Measurements from ENCODE around the gene POLR2C. TPM values are rescaled to one million over a fixed set of nuclear protein-coding genes. Genes with fewer than 3 reads are reported as not detected.
"Not testable (repeated sequence)": the region's sequence is repeated elsewhere in the genome, so short reads cannot be mapped to it uniquely, and the experiment has no call there.

The POLR2C gene
- total RNA-seq, 2 experiments from 2014 or later = 54.3 to 57.1 TPM

DNA sequence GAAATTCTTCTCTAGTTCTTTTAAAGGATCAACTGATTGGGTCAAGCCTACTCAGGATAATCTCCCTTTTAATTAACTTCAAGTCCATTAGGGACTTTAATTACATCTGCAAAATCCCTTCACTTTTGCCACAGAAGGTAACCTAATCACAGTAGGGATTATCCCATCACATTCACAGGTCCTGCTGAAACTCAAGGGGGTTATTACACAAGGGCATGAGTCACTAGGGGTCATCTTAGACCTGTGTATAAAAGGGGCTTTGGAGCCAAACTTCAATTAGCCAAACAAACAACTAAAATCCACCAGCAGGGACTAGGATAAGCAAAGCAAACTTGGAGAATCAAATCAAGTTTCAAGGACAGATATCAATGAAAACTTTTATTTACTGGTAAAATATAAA lies 34.7 kb upstream of the POLR2C start:
- Mint-ChIP-seq H3K4me3 (no peak overlapping the region), H3K9me3 (ENCODE audit: low read depth) (no peaks in the 10 kb centered on the region), H3K4me1 (peaks cover 5% of the 10 kb centered on the region), H3K36me3 (ENCODE audit: low read depth) (peaks cover 40% of the 10 kb centered on the region), H3K27ac (no peak overlapping the region), H3K27me3 (no peaks in the 10 kb centered on the region)
- no peak for DNase-seq
- no peak for ATAC-seq
- intact Hi-C loops (cut with DNase I, micrococcal nuclease) = no loop called here
- CTCF ChIA-PET = no interaction called here
- POLR2A ChIA-PET = no interaction called here

- no peak overlapping the region for H3K27ac Mint-ChIP-seq
- ATAC-seq (no peak), DNase-seq (no peak)
- intact Hi-C loops (cut with DNase I, micrococcal nuclease) = no loop called here
- H3K36me3 Mint-ChIP-seq (ENCODE audit: low read depth) = peaks cover 62% of the 10 kb centered on the region
- CTCF ChIA-PET = interaction anchor here (0.8 to 1.7 kb wide), 3 partner anchors 11 to 130 kb away, joined by 3 to 10 read pairs (median 5); no protein-coding TSS in a partner anchor
- no peak overlapping the region for H3K4me3 Mint-ChIP-seq
- H3K27me3 Mint-ChIP-seq = no peaks in the 10 kb centered on the region
- H3K9me3 Mint-ChIP-seq (ENCODE audit: low read depth) = no peaks in the 10 kb centered on the region
- POLR2A ChIA-PET = no interaction called here
- peaks cover 28% of the 10 kb centered on the region for H3K4me1 Mint-ChIP-seq
Measured at GRCh38 chr16:57430955-57431354, 31.5 kb upstream of the POLR2C start.

- H3K36me3 Mint-ChIP-seq (ENCODE audit: low read depth) = peaks cover 62% of the 10 kb centered on the region
- intact Hi-C loops (cut with DNase I, micrococcal nuclease) = no loop called here
- no peaks in the 10 kb centered on the region for H3K27me3 Mint-ChIP-seq
- H3K4me1 Mint-ChIP-seq = peaks cover 28% of the 10 kb centered on the region
- ATAC-seq (no peak), DNase-seq (no peak)
- H3K4me3 Mint-ChIP-seq = no peak overlapping the region
- no peaks in the 10 kb centered on the region for H3K9me3 Mint-ChIP-seq (ENCODE audit: low read depth)
- H3K27ac Mint-ChIP-seq = peak overlapping the region; percentile 69
- CTCF ChIA-PET = interaction anchor here (0.7 to 2.7 kb wide), 9 partner anchors 8 to 196 kb away, joined by 3 to 14 read pairs (median 4); no protein-coding TSS in a partner anchor
- POLR2A ChIA-PET = no interaction called here
Measured at GRCh38 chr16:57432505-57432904, 30.0 kb upstream of the POLR2C start.

DNA sequence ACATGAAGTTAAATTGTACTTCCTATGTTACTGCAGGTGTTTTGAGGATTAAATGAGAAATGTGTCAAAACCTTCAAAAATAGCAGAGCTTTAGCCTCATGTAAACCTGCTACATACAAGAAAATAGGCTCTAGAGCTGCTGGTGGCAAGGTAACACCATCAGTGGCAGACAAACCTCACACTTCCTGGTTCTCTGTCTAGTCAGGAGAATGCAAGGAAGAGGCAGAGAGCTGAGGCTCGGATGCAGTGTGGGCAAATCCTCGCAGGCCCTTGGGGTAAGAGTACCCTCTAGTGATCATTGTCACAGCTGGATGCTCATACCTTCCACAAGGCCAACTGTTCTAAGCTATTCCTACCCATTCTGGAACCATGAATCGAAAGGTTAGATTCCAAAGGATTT lies 29.5 kb upstream of the POLR2C start:
- Mint-ChIP-seq H3K27me3 (no peaks in the 10 kb centered on the region), H3K36me3 (ENCODE audit: low read depth) (peaks cover 64% of the 10 kb centered on the region), H3K9me3 (ENCODE audit: low read depth) (no peaks in the 10 kb centered on the region), H3K4me3 (no peak overlapping the region), H3K27ac (peak overlapping the region; percentile 49), H3K4me1 (peaks cover 28% of the 10 kb centered on the region)
- intact Hi-C loops (cut with DNase I, micrococcal nuclease) = no loop called here
- DNase-seq = no peak
- ATAC-seq = no peak
- POLR2A ChIA-PET = no interaction called here
- CTCF ChIA-PET = interaction anchor here (0.7 to 2.7 kb wide), 8 partner anchors 9 to 197 kb away, joined by 3 to 14 read pairs (median 4); no protein-coding TSS in a partner anchor

DNA sequence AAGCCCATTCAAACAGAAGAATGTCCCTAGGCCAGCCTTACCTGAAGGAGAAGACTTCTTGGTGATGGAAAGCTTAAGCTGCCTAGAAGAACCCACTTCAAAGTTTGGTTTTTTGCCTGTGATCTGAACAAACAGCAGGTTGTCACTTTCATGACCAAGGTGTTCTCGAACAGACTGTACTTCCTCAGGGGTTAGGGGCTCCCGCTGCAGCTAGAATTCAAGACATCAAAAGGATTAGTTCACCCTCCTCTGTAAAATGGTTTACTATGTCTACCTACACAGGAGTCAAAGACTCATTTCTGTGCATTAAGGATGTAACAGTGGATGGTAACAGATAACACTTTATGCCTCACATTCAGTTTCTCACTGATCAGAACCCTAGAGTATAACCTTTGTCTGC lies 28.5 kb upstream of the POLR2C start:
- Mint-ChIP-seq H3K4me1 (peaks cover 28% of the 10 kb centered on the region), H3K36me3 (ENCODE audit: low read depth) (peaks cover 61% of the 10 kb centered on the region), H3K9me3 (ENCODE audit: low read depth) (no peaks in the 10 kb centered on the region), H3K27me3 (no peaks in the 10 kb centered on the region), H3K4me3 (no peak overlapping the region), H3K27ac (peak overlapping the region; percentile 49)
- CTCF ChIA-PET = interaction anchor here (1.2 to 2.7 kb wide), 4 partner anchors 13 to 134 kb away, joined by 3 to 14 read pairs (median 6); partner anchors contain the start of genes CIAPIN1 and COQ9
- ATAC-seq = peak; percentile 51
- intact Hi-C loops (cut with DNase I, micrococcal nuclease) = no loop called here
- POLR2A ChIA-PET = no interaction called here
- DNase-seq = no peak

- peaks cover 66% of the 10 kb centered on the region for H3K36me3 Mint-ChIP-seq (ENCODE audit: low read depth)
- POLR2A ChIA-PET = interaction anchor here (0.7 kb wide), 1 partner anchor 314 kb away, joined by 6 read pairs; no protein-coding TSS in a partner anchor
- intact Hi-C loops (cut with DNase I, micrococcal nuclease) = no loop called here
- H3K4me3 Mint-ChIP-seq = no peak overlapping the region
- H3K4me1 Mint-ChIP-seq = peaks cover 28% of the 10 kb centered on the region
- no peak for ATAC-seq
- CTCF ChIA-PET = interaction anchor here (0.8 to 1.1 kb wide), 2 partner anchors 11 to 17 kb away, joined by 3 read pairs; no protein-coding TSS in a partner anchor
- DNase-seq = no peak
- H3K27me3 Mint-ChIP-seq = no peaks in the 10 kb centered on the region
- peaks cover 10% of the 10 kb centered on the region for H3K9me3 Mint-ChIP-seq (ENCODE audit: low read depth)
- no peak overlapping the region for H3K27ac Mint-ChIP-seq
Measured at GRCh38 chr16:57435838-57436237, 26.6 kb upstream of the POLR2C start.

DNA sequence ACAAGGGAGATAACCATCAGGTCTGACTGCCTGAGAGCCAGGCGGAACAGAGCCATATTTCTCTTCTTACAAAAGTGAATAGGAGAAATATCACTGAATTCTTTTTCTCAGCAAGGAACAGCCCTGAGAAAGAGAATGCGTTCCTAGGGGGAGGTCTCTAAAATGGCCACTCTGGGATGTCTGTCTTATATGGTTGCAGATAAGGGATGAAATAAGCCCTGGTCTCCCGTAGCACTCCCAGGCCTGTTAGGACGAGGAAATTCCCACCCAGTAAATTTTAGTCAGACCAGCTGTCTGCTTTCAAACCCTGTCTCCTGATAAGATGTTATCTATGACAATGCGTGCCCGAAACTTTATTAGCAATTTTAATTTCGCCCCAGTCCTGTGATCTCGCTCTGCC lies 22.5 kb upstream of the POLR2C start:
- H3K27ac Mint-ChIP-seq, H3K4me3 Mint-ChIP-seq, H3K27me3 Mint-ChIP-seq, POLR2A ChIA-PET, DNase-seq, ATAC-seq: not testable (repeated sequence)
- intact Hi-C loops (cut with DNase I, micrococcal nuclease) = loop anchor here in 1 of 2 experiments (10.0 kb wide), 1 partner anchor 1185 kb away; the partner anchor contains the start of gene CNOT1
- CTCF ChIA-PET = interaction anchor here (1.6 kb wide), 1 partner anchor 23 kb away, joined by 6 read pairs; no protein-coding TSS in a partner anchor
- H3K36me3 Mint-ChIP-seq (ENCODE audit: low read depth) = peaks cover 58% of the 10 kb centered on the region
- H3K4me1 Mint-ChIP-seq = peaks cover 12% of the 10 kb centered on the region
- H3K9me3 Mint-ChIP-seq (ENCODE audit: low read depth) = peaks cover 12% of the 10 kb centered on the region

GRCh38 chr16:57440551-57440950 lies 21.9 kb upstream of the POLR2C start:
- H3K27ac Mint-ChIP-seq, ATAC-seq, CTCF ChIA-PET, DNase-seq, H3K27me3 Mint-ChIP-seq, H3K4me3 Mint-ChIP-seq, POLR2A ChIA-PET: not testable (repeated sequence)
- intact Hi-C loops (cut with DNase I, micrococcal nuclease) = loop anchor here in 1 of 2 experiments (10.0 kb wide), 1 partner anchor 1184 kb away; the partner anchor contains the start of gene CNOT1
- Mint-ChIP-seq H3K9me3 (ENCODE audit: low read depth) (peaks cover 12% of the 10 kb centered on the region), H3K4me1 (peaks cover 13% of the 10 kb centered on the region), H3K36me3 (ENCODE audit: low read depth) (peaks cover 53% of the 10 kb centered on the region)

GRCh38 chr16:57444711-57445110 lies 17.8 kb upstream of the POLR2C start:
- DNase-seq (no peak), ATAC-seq (no peak)
- peaks cover 36% of the 10 kb centered on the region for H3K36me3 Mint-ChIP-seq (ENCODE audit: low read depth)
- H3K4me3 Mint-ChIP-seq = peak overlapping the region; percentile 32
- no peak overlapping the region for H3K27ac Mint-ChIP-seq
- ChIA-PET POLR2A (interaction anchor here (0.7 to 0.8 kb wide), 2 partner anchors 101 to 144 kb away, joined by 3 read pairs; no protein-coding TSS in a partner anchor), CTCF (interaction anchor here (0.6 to 6.1 kb wide), 10 partner anchors 8 to 313 kb away, joined by 3 to 63 read pairs (median 4); partner anchors contain the start of gene POLR2C)
- H3K9me3 Mint-ChIP-seq (ENCODE audit: low read depth) = peaks cover 10% of the 10 kb centered on the region
- intact Hi-C loops (cut with DNase I, micrococcal nuclease) = loop anchor here in 1 of 2 experiments (5.0 to 10.0 kb wide), 4 partner anchors 512 to 1180 kb away; partner anchors contain the start of genes CFAP20, CNOT1, HERPUD1 and USB1
- H3K4me1 Mint-ChIP-seq = peaks cover 30% of the 10 kb centered on the region
- no peaks in the 10 kb centered on the region for H3K27me3 Mint-ChIP-seq

DNA sequence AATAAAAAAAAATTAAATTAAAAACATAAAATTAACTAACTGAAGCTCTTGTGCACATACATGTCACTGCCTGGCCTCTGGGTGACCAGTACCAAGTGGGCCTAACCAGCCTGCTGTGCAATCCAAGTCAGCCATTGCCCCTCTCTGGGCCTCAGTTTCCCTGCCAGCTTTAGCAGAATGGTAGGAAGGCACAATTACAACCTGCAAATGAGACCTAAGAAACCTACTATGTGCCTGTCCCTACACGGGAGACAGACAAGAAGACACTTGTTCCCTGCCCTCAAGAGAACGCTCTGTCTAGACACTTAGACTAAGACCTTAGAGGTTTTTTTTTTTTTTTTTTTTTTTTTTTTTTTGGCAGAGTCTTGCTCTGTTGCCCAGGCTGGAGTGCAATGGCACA lies 17.0 kb upstream of the POLR2C start:
- Mint-ChIP-seq H3K9me3 (ENCODE audit: low read depth) (peaks cover 2% of the 10 kb centered on the region), H3K27me3 (no peaks in the 10 kb centered on the region), H3K4me3 (no peak overlapping the region), H3K27ac (no peak overlapping the region), H3K4me1 (peaks cover 32% of the 10 kb centered on the region), H3K36me3 (ENCODE audit: low read depth) (peaks cover 30% of the 10 kb centered on the region)
- DNase-seq (no peak), ATAC-seq (no peak)
- ChIA-PET CTCF (interaction anchor here (0.6 to 6.1 kb wide), 6 partner anchors 10 to 1494 kb away, joined by 3 to 63 read pairs (median 4); partner anchors contain the start of gene POLR2C), POLR2A (no interaction called here)
- intact Hi-C loops (cut with DNase I, micrococcal nuclease) = loop anchor here in 1 of 2 experiments (5.0 to 10.0 kb wide), 4 partner anchors 513 to 1179 kb away; partner anchors contain the start of genes CFAP20, CNOT1, HERPUD1 and USB1

GRCh38 chr16:57446531-57447185 lies 15.8 kb upstream of the POLR2C start:
- H3K4me3 Mint-ChIP-seq = peak overlapping the region; percentile 91
- H3K36me3 Mint-ChIP-seq (ENCODE audit: low read depth) = peaks cover 21% of the 10 kb centered on the region
- ATAC-seq = peak; percentile 39
- peak overlapping the region; percentile 77 for H3K27ac Mint-ChIP-seq
- H3K4me1 Mint-ChIP-seq = peaks cover 32% of the 10 kb centered on the region
- POLR2A ChIA-PET = interaction anchor here (0.8 to 2.0 kb wide), 4 partner anchors 10 to 146 kb away, joined by 3 to 17 read pairs (median 4); partner anchors contain the start of gene POLR2C
- H3K9me3 Mint-ChIP-seq (ENCODE audit: low read depth) = no peaks in the 10 kb centered on the region
- CTCF ChIA-PET = interaction anchor here (0.6 to 6.1 kb wide), 13 partner anchors 13 to 166 kb away, joined by 3 to 63 read pairs (median 3); partner anchors contain the start of gene POLR2C
- no peaks in the 10 kb centered on the region for H3K27me3 Mint-ChIP-seq
- DNase-seq = peak; percentile 32
- intact Hi-C loops (cut with DNase I, micrococcal nuclease) = loop anchor here (1.0 to 10.0 kb wide), 12 partner anchors 16 to 1178 kb away; partner anchors contain the start of genes KATNB1 (in 2 of the 2), POLR2C (in 2 of the 2), ARL2BP (in 1 of the 2) and CCDC102A (in 1 of the 2)
